Measurements from ENCODE around the gene PRRX1.

PRRX1 gene

GRCh38 chr1:170723518-170723917 is 59.6 kb downstream of the PRRX1 start:
- no peak for DNase-seq

DNA sequence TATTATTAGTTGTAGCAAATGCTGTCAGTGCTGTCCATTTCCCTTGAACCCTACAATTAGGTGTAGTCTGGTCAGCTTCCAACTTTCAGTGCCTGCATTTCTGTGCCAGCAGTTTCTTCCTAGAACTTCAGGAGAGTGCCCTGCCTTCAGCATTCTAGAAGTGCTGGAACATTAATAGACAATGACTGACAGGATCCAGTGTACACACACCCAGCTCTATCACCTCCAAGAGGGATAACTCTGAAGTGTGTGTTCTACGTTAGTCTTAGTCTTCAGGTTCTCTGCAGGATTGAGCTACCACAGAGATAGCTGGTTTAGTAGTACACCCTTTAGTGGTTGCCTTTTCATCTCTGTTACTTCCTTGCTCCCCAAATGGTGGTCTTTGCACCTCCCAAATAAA is 61.4 kb downstream of the PRRX1 start:
- DNase-seq, result no peak

GRCh38 chr1:170727963-170728362 is 64.0 kb downstream of the PRRX1 start:
- no peak for DNase-seq

DNA sequence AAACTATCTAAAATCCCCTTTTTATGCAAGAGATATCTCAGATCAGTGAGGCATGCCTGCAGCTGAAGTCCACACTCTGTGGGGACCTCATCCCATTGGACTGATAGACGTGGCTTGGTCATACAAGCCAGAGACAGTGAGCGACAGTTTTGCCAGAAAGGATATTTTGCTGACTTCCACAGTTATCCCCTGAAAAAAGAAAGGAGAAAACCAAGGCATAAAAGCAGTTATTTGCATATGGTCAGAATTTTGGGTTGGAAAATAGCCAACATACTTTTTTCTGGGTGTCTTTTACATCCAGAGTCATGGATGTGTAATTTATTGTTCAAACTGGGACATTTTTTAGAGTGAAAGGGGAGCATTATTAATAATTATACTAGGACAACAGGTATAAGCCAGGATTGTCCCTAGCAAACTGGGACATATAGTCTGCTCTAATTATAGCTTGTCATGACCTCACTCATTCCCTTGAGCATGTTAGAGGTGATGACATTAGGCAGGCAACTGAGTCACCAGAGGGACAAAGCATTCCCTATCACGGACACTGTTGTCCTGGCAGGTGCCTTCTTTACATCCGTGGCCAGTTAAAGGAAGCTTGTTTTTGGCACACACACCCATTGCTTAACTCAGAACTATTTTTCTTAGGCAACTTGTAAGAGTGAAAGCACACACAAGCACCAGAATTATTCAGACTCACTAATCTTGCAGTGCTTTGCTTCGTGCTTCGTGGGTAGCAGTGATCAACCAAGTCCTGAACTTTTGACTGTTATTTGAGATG is 65.5 kb downstream of the PRRX1 start:
- DNase-seq, result no peak

DNA sequence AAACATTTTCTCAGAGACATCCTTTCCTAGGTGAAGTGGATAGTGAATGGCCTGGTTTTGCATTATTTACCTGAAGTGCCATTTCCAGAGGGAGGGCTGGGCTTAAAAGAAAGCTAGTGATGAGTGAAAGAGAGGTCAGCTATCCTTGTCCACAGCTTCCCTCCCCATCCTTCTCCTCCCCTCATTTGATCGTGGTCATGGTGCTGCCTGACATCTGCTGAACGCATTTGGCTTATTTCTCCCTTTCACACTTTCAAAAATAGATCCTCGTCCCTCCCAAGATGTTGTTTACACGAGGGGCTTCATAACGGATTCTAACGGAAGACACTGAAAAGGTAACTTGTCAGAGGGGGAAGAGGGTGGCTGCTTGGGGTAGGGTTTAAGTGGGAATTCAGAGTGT is 66.1 kb downstream of the PRRX1 start:
- DNase-seq, result no peak

- DNase-seq, result no peak
These were observed 66.5 kb downstream of the PRRX1 start for GRCh38 chr1:170730438-170730837.

- no peak for DNase-seq
These were observed 67.8 kb downstream of the PRRX1 start for GRCh38 chr1:170731566-170732251.

- no peak for DNase-seq
These were observed 68.3 kb downstream of the PRRX1 start for GRCh38 chr1:170732252-170732588.

DNA sequence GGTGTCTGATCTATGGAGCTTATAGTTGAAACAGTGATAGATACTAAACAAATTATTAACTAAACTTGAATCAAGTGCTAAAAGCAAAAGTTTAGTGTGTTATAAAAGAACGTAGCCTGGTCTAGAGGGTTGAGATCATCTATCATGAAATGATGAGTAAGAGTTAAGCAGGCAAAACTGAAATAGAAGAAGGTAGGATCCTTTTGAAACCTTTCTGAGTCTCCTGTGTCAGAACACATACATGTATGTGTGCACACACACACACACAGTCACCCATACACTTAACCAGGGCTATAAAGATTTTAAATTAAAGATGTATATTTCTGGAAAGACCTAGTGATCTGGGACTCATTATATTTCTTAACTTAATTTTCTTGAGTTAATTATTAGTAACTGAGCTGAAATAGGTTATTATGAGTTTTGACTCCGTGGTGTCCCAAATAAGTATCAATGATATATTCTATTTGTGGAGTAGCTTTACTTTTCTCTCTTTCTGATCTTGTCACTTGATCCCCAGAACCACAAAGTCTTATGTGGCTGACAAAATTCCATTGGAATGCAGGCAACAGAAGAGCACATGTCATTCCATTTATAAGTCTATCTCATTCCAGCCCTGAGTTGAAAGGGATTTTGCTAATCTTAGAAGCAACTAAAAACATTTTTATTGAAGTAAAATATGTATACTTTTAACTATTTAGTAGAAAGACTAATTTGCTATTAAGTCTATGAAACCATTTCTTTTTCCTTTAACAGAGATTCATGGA is 70.7 kb downstream of the PRRX1 start:
- no peak for DNase-seq

GRCh38 chr1:170735366-170736263 is 71.7 kb downstream of the PRRX1 start:
- no peak for DNase-seq

- DNase-seq, result no peak
These were observed 75.9 kb downstream of the PRRX1 start for GRCh38 chr1:170739803-170740202.

- DNase-seq, result no peak
These were observed 77.7 kb downstream of the PRRX1 start for GRCh38 chr1:170741678-170742077.

DNA sequence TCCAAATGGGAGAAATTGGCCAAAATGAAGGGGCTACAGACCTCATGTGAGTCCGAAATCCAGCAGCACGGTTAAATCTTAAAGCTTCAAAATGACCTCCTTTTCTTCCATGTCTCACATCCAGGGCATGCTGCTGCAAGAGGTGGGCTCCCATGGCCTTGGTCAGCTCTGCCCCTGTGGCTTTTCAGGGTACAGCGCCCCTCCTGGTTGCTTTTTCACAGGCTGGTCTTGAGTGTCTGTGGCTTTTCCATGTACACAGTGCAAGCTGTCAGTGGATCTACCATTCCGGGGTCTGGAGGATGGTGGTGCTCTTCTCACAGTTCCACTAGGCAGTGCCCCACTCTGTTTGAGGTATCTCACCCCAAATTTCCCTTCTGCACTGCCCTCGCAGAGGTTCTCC is 78.7 kb downstream of the PRRX1 start:
- no peak for DNase-seq

DNA sequence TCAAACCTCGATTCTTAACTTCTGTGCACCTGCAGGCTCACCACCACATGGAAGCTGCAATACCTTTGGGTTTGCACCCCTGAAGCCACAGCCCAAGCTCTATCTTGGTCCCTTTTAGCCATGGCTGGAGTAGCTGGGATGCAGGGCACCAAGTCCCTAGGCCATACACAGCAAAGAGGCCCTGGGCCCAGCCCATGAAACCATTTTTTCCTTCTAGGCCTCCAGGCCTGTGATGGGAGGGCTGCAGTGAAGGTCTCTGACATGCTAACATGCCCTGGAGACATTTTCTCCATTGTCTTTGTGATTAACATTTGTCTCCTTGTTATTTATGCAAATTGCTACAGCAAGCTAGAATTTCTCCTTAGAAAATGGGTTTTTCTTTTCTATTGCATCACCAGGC is 79.2 kb downstream of the PRRX1 start:
- no peak for DNase-seq

DNA sequence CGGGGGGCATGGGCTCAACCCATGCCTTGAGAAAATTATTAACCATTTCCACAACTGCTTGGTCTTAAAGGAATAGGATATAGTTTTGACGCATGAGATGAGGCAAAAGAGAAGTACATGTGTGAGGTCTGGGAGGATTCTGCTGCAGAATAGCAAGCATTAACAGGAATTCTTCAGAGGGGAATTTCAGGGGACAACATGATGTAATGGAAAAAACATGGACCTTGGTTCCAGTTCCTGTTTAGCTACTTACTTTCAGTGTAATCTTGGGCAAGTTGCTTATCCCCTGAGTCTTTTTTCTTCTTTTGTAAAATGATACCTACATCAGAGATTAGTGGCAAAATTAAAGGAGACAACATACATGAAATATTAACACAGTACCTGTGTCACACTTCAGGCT is 85.6 kb downstream of the PRRX1 start:
- DNase-seq, result no peak

DNA sequence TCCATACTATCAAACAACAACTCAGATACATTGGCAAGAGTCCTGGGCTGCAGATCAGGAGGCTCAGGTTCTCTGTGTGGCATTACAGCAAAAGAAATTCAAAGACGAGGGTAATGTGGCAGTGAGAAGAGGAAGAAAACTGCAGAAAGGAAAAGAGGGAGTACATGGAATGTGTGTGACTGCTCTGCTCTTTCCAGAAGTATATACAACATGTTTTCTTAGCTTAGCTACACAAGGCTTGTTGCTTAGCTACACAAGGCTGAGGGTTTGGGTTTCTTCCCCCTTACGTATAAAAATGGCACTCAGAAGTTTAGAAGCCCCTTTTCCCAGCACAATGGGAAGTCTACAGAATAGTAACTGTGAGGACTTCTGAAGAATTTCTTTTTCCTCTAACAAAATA is 86.0 kb downstream of the PRRX1 start:
- DNase-seq, result no peak

- DNase-seq, result no peak
These were observed 91.9 kb downstream of the PRRX1 start for GRCh38 chr1:170755795-170756194.

DNA sequence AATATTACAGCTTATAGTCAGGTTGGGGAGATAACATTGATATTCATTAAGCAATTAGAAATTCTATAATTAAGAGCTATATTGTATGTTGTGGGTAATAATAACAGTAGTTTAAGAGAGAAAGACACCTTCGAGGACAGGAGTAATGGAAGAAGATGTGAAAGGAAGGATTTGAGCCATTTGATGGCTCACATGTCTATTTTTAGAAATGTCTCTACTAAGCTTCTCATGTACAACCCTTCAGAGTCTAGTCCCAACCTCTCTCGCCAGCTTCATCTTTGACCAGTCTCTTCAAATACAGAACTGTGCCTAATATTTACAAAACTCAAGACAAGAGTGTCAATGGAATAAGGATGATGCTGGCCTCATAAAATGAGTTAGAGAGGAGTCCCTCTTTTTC is 95.1 kb downstream of the PRRX1 start:
- no peak for DNase-seq

GRCh38 chr1:170765279-170765678 is 101.3 kb downstream of the PRRX1 start:
- DNase-seq, result no peak

- no peak for DNase-seq
These were observed 101.9 kb downstream of the PRRX1 start for GRCh38 chr1:170765712-170766330.

DNA sequence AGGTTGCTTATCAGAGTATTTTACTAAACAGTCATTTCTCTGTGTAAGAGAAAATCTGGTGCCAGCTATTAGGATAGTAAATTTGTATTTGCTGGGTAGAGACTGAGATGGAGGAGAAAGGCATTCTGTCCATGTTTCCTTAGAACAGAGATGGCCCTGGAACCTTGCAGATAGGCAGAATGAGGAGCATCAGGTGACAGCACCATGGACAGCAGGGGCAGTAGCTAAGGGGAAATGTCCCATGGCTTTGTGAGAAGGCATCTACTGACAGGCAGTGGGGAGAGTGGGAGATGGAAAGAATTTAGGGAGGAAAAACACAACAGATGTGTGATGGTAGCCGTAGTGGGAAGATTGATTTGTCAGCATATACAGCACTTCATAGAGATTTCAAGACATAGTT is 105.0 kb downstream of the PRRX1 start:
- no peak for DNase-seq

DNA sequence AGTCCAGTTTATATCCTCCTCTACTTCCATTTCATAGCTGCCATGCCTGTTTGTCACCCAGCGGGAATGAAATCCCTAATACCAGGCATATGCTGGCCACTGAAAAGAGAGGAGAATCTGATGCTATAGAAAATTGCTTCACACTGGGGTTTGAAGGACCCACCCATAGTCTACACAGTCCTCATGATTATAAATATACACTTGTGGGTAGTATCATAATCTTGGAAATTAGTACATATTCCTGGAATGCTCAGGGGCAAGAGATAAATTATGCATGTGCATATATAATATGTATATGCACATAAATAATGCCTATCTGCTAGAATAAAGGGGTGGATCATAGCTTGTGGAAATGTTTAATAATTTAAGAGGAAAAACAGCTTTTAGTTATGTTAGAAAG is 105.8 kb downstream of the PRRX1 start:
- DNase-seq, result no peak

GRCh38 chr1:170770254-170770653 is 106.3 kb downstream of the PRRX1 start:
- DNase-seq, result no peak

Measured in NK-92 treated with Interleukin-12 subunit alpha and Interleukin-12 subunit beta, amount 100 ng/mL, for 24 hours (cell line).